GM21526 (cell line): ENCODE measurements around the gene FAM174B.
A peak's percentile ranks its signal among the peaks of the same experiment; 100 is the strongest.

Experiments
- ATAC-seq: cut with Tn5 transposase; IDR thresholded peaks from one replicate; pipeline ENCODE4 v1.9.1; 2021; ENCODE audit warnings: moderate library complexity; ENCODE audit not compliant: unreplicated experiment, low FRiP score

FAM174B gene

GRCh38 chr15:92645051-92645631 is 10.4 kb downstream of the FAM174B start:
- no peak for ATAC-seq

GRCh38 chr15:92643849-92644815 is 11.4 kb downstream of the FAM174B start:
- no peak for ATAC-seq

DNA sequence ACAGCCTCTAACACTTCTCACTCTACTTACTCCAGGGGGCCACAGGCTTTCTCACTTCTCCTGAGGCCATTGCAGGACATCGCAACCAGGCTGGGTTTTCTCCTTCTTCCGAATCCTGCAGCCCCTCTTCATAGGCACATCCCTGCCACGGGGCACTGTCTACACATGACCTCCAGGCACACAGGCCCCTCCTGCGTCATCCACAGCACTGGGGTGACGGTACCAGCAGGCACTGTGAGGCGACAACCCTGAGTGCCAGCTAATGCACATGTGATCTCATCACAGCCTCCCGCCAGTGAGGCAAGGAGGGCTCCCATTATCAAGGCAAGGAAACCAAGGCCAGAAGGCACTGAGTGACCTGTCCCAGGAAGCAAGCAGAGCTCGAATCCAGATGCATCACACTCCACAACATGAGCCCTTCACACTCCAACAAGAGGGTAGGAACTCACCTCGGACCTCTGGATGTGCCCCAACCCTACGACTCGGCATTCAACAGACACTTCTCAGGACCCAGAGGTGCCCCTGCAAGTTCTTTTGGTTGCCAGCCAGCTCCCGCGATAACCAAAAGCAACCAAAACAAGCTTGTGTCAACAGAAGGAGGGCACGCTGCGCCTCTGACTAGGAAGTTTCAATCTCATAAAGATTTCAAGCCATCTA is 16.7 kb downstream of the FAM174B start:
- no peak for ATAC-seq

DNA sequence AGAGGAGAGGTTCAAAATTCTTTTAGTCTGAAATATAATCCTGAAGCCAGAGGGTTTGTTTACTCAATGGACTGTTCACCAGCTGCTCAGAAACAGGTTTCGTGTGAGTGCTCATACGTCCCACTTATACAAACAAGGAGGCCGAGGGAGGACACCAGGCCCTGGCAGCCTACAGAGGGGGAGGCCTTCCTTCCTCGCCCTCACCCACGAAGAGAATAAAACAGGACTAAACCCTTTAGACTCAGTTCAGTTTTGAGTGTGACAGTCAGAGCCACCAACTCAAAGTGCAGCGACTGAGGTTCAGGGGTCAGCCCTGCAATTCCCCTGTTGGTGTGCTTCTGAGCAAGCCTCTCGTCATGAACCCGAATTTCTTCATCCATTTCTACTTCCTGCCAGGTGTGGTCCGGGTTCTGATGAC is 17.3 kb downstream of the FAM174B start:
- no peak for ATAC-seq

DNA sequence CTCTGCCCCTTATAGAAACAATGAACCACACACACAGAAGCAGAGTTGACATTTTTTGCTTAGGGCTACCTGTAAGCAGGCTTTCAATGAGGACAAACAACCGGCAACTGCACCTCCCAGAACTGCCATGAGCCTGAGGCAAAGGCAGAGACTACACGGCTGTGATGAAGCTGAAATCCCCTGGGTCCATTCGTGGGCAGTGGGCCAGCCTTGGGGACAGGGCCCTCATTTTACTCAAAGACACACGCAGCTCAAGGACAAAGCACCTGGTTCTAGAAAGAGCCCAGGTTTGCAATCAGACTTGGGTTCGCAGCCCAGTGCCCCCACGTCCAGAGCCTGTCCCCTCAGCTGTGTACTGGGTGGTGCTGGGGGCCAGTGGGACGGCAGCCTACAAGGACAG is 17.9 kb downstream of the FAM174B start:
- no peak for ATAC-seq

GRCh38 chr15:92636908-92637481 is 18.6 kb downstream of the FAM174B start:
- no peak for ATAC-seq

GRCh38 chr15:92636401-92636907 is 19.1 kb downstream of the FAM174B start:
- ATAC-seq, result no peak

DNA sequence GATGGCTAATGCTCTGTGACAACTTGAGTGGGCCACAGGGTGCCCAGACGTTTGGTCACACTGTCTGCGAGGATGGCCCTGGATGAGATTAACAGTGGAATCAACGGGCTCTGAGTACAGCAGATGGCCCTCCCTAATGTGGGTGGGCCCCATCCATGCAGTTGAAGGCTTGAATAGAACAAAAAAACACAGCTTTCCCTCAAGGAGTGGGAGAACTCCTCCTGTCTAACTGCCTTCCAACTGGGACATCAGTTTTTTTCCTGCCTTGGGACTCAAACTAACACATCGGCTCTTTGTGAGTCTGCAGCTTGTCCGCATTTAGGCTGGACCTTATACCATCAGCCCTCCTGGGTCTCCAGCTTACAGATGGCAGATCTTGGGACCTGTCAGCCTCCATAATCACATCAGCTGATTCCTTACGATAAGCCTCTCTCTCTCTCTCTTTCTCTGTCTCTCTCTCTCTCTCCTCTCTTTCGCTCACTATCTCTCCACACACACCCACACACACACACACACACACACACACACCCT is 20.8 kb downstream of the FAM174B start:
- no peak for ATAC-seq

- ATAC-seq, result no peak
These were observed 21.5 kb downstream of the FAM174B start for GRCh38 chr15:92634060-92634459.

DNA sequence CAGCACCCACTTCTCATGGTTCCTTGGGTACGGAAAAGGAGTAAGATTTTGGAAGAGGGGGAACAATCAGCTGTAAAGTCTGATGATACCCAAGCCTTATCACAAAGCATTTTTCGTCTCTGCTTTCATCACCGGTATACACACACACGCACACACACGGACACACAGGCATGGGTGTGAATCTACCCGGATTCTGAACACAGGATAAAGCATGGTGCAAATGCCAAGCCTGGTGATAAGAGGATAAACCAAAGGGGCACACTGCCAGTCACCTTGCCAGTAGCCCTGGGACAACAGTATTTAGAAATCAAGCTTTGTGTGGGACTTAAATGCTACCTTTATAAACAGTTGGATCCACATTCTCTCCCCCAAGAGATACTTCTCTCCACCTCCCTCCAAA is 22.2 kb downstream of the FAM174B start:
- ATAC-seq, result no peak

DNA sequence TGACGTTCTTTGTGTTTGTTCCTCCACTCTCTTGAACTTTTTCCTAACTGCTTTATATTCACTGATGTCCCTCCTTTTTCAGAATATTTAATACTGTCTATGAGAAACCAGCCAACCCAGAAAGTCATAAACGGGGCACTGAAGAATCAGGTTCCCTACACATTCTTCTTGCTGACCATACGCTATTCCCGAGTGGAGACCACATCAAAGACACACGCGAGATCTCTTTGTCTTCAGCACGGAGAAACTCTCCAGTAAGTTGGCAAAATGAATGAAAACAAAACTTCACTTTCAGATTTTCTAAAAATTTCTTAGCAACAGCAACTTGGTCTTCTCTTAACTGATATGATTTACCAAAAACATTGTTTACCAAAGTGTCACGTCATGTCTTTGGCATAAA is 22.6 kb downstream of the FAM174B start:
- no peak for ATAC-seq

GRCh38 chr15:92631721-92632120 is 23.9 kb downstream of the FAM174B start:
- ATAC-seq, result no peak

- ATAC-seq, result no peak
These were observed 25.5 kb downstream of the FAM174B start for GRCh38 chr15:92629975-92630626.

GRCh38 chr15:92629276-92629974 is 26.1 kb downstream of the FAM174B start:
- no peak for ATAC-seq

DNA sequence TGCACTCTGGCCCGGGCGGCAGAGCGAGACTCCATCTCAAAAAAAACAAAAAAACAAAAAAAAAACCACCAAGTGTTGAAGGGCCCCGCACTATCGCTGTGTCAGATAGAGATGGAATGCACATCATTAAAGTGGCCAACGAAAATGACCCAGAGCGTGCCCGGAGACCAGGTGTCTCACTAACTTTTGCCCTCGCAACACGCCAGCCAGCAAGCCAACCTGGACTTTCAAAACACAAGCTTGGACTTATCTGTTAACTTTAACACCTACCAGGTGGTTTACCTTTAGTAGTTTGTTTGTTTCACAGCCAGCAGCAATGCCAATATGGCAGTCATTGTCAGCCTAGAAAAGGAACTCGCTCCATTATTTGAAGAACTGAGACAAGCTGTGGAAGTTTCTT is 28.6 kb downstream of the FAM174B start:
- no peak for ATAC-seq

- peak; percentile 89 for ATAC-seq
These were observed 30.2 kb downstream of the FAM174B start for GRCh38 chr15:92625251-92625980.

GRCh38 chr15:92624401-92624991 is 31.1 kb downstream of the FAM174B start:
- no peak for ATAC-seq

GRCh38 chr15:92623435-92623834 is 32.1 kb downstream of the FAM174B start:
- no peak for ATAC-seq
